ENCODE data around the gene ADAMTS13.

Gene ADAMTS13

DNA sequence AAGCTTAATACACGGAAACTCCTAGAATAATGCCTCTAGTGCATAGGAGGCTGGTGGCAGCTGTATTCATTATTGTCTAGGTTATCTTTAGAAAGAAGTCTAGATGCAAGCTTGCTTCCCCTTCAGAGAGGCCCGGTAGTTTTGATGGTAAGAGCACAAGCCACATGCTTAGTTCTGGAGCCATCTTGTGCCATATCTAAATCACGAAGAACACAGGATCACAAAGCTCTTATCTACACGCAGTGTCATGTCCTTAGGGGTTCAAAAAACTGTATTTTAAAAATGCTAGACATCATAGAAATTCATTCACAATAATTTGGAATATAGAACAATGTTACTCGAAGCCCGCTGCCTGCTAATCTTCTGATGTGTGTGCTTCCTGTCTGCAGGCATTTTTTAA lies 43.8 kb downstream of the ADAMTS13 start:
- Histone ChIP-seq H3K27ac (no peak overlapping the region), H3K4me3 (no peak overlapping the region)
- TF ChIP-seq, protein P1, sequence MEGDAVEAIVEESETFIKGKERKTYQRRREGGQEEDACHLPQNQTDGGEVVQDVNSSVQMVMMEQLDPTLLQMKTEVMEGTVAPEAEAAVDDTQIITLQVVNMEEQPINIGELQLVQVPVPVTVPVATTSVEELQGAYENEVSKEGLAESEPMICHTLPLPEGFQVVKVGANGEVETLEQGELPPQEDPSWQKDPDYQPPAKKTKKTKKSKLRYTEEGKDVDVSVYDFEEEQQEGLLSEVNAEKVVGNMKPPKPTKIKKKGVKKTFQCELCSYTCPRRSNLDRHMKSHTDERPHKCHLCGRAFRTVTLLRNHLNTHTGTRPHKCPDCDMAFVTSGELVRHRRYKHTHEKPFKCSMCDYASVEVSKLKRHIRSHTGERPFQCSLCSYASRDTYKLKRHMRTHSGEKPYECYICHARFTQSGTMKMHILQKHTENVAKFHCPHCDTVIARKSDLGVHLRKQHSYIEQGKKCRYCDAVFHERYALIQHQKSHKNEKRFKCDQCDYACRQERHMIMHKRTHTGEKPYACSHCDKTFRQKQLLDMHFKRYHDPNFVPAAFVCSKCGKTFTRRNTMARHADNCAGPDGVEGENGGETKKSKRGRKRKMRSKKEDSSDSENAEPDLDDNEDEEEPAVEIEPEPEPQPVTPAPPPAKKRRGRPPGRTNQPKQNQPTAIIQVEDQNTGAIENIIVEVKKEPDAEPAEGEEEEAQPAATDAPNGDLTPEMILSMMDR (IDR thresholded peaks at IDR 0.05), result no peak
- DNase-seq (ENCODE audit: low spot score), result no peak

DNA sequence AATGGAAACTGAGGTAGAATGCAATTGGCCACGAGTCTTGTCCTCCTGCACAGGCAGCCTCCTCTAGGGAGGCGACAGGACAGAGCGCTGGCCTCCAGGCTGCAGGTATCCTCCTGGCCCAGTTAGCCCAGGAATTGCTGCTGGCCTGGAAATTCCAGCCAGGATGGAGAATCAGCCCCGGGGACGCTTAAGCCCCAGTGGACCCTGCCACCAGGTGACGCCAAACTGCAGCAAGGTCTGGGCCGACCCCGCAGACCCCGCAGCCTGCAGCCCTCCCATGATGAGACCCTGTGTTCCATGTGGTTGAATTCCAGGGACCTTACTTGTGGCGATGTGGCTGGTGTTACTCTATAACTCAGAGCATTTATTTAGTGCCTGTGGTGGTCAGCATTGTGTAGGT lies 44.9 kb downstream of the ADAMTS13 start:
- Histone ChIP-seq H3K4me3 (no peak overlapping the region), H3K27ac (no peak overlapping the region)
- DNase-seq (ENCODE audit: low spot score), result no peak
- TF ChIP-seq, protein P1 (IDR thresholded peaks at IDR 0.05), result no peak

DNA sequence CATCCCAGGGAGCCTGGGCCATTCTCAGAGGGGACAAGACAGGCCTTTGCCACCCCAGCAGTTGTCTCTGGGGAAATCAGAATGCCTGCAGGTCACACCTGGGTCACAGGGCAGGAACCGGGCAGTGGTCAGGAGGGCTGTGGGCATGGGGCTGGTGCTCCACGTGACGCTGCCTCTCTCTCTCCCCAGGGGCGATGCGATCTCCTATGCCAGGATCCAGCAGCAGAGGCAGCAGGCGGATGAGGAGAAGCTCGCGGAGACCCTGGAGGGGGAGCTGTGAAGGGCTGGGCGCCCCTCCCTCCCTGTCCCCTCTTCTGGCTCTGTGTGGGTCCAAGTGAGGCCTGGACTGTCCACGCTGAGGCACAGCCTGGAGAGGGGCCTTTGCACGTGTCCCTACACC lies 46.2 kb downstream of the ADAMTS13 start:
- TF ChIP-seq, protein P1 (IDR thresholded peaks at IDR 0.05), result no peak
- H3K4me3 ChIP-seq, result no peak overlapping the region
- no peak for DNase-seq (ENCODE audit: low spot score)
- no peak overlapping the region for H3K27ac ChIP-seq

DNA sequence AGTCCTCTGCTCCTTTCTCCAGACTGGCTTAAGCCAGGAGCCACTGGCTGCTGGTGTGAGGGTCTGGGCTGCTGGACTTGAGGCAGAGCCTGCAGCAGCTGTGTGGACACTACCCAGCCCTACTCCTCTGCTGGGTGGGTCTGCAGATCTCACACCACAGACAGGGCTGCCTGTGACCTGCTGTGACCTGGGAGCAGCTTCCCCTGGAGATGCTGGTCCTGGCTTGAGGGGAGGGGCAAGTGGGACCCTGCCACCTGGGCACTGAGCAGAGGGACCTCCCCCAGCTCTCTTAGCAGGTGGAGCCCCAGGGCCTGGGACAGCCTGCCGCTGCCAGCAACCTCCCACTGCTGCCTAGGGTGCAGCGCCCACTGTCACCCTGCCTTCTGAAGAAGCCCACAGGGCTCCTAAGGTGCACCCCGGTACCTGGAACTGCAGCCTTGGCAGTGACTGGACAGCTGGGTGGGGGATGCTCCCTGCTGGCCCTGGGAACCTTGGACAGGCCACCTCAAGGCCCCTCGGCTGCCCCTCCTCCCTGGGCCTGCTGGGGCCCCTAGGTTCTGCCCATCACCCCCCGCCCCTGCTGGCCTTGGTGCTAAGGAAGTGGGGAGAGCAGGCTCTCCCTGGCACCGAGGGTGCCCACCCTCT lies 46.7 kb downstream of the ADAMTS13 start:
- Histone ChIP-seq H3K27ac (no peak overlapping the region), H3K4me3 (no peak overlapping the region)
- DNase-seq (ENCODE audit: low spot score), result no peak

DNA sequence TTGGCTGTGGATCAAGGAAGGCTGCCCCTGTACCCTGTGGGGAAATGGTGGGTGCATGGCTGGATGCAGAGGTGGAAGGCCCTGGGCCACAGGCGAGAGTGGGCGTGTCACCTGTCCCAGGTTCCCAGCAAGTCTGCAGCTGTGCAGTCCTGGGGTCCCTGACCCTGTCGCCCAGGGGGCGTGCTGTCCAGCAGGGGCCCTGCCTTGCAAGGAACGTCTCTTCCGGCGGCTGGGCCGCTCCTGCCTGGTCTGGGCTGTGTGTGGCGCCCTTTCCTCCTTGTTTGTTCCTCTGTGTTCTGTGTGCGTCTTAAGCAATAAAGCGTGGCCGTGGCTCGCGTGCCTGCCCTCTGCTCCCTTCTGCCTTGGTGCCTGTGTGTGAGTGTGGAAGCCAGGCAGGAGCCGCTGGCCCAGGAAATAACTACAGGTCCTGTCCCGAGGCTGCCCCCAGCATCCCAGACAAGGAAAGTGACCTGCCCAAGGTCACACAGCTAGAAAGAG lies 48.3 kb downstream of the ADAMTS13 start:
- no peak for DNase-seq (ENCODE audit: low spot score)
- TF ChIP-seq, protein P1 (IDR thresholded peaks at IDR 0.05), result no peak
- Histone ChIP-seq H3K27ac (no peak overlapping the region), H3K4me3 (no peak overlapping the region)

More for the DNA sequence above, 46.7 kb downstream of the ADAMTS13 start:
- TF ChIP-seq, protein P1 (IDR thresholded peaks at IDR 0.05), result no peak

DNA sequence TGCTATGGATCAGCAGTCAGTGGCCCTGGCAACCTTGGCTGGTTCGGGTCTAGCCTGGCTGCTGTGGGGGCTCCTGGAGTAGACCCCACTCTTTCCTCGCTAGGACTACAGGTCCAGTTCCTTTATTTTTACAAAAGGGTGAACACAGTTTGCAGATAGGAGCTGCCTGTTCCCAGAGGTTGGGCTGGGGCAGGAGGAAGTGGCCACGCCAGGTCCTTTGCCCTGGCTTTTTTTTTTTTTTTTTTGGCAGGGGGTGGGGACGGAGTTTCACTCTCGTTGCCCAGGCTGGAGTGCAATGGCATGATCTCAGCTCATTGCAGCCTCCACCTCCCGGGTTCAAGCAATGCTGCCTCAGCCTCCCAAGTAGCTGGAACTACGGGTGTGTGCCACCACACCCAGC lies 48.8 kb downstream of the ADAMTS13 start:
- TF ChIP-seq, protein P1 (IDR thresholded peaks at IDR 0.05), result no peak
- Histone ChIP-seq H3K27ac (no peak overlapping the region), H3K4me3 (no peak overlapping the region)
- no peak for DNase-seq (ENCODE audit: low spot score)

DNA sequence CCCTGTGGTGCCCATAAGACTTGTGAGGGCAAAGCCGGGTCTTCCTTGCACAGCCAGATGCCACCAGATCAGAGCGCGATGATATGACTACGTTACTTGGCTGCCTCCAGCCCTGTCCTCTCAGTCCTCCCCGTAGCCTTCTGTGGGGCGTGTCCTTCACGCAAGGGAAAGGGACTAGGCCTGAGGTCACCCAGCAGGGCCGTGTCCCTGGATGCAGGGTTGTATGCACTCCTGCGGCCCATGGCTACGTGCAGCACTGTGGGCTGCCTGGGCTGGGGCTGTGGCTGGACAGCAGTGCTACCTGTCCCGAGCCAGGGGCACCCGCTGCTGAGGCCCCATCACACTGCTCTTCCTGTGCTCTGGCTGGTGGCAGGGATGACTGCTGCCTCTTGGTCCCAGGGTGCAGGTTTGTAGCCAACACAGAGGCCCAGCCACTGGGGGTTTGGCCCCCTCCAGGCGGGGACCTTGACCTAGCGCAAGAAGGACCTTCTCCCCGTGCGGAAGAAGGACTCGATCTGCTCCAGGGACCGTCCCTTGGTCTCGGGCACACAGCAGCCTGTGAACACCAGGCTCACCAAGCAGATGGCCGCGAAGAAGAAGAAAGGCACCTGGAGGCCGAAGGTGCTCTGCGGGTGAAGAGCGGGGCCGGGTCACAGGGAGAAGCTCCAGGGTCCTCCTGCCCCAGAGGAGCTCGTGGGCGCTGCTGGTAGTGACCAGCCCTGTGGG lies 49.5 kb downstream of the ADAMTS13 start:
- no peak overlapping the region for H3K27ac ChIP-seq
- no peak for DNase-seq (ENCODE audit: low spot score)
- H3K4me3 ChIP-seq, result no peak overlapping the region
- TF ChIP-seq, protein P1 (IDR thresholded peaks at IDR 0.05), result no peak

Data from coronary artery (tissue), 2 donors.